HepG2 (cell line): Measurements from ENCODE around the gene KLF5. TPM values are rescaled to one million over a fixed set of nuclear protein-coding genes. Genes with fewer than 3 reads are reported as not detected.

Experiments
- ATF7-NPFF ChIP-seq: sonication (generic); formaldehyde crosslinking; IDR thresholded peaks from 2 replicates; pipeline ENCODE4 v1.8.1; 2023; ENCODE audit warnings: mild to moderate bottlenecking, low read depth, missing genetic modification reagents, moderate library complexity
- BCL6 ChIP-seq: IDR thresholded peaks from 2 replicates; pipeline ENCODE4 v1.6.1; 2016; ENCODE audit warnings: missing genetic modification reagents, missing compliant biosample characterization
- CREB1 ChIP-seq, 2 experiments: fragments of 450-650 bp in 1 of 2; IDR thresholded peaks; 2 replicates each; pipeline ENCODE4 v1.6.1; 2016 to 2017; ENCODE audit warnings: control low read depth in 1 of 2, mild to moderate bottlenecking in 1 of 2, missing compliant biosample characterization in 1 of 2, missing genetic modification characterization in 1 of 2
- ELF3 ChIP-seq: IDR thresholded peaks from 2 replicates; pipeline ENCODE4 v1.6.1; 2016; ENCODE audit warnings: missing genetic modification reagents, missing compliant biosample characterization
- FOXA3 ChIP-seq: IDR thresholded peaks from 2 replicates; pipeline ENCODE4 v1.6.1; 2016; ENCODE audit warnings: missing genetic modification reagents, missing compliant biosample characterization
- FOXP1 ChIP-seq, 2 experiments: fragments of 450-650 bp in 1 of 2; IDR thresholded peaks; 2 replicates each; pipeline ENCODE4 v1.6.1; 2017 to 2018; ENCODE audit warnings: antibody characterized with exemption in 1 of 2
- HNRNPK ChIP-seq: fragments of 200-400 bp; formaldehyde crosslinking; IDR thresholded peaks from 2 replicates; pipeline ENCODE4 v1.6.1; 2018; ENCODE audit warnings: low read length, low read depth, moderate library complexity, mild to moderate bottlenecking; ENCODE audit not compliant: poor library complexity, severe bottlenecking
- KLF12 ChIP-seq: sonication (generic); formaldehyde crosslinking; IDR thresholded peaks from 2 replicates; pipeline ENCODE4 v1.4.0; 2020; ENCODE audit warnings: missing genetic modification reagents, borderline replicate concordance
- LBX2 ChIP-seq: sonication (generic); formaldehyde crosslinking; IDR thresholded peaks from 2 replicates; pipeline ENCODE4 v1.5.0; 2020; ENCODE audit warnings: missing genetic modification reagents, mild to moderate bottlenecking, borderline replicate concordance
- NFE2L1 ChIP-seq: sonication (generic); formaldehyde crosslinking; IDR thresholded peaks from 2 replicates; pipeline ENCODE4 v1.4.0; 2020; ENCODE audit warnings: missing genetic modification reagents, mild to moderate bottlenecking, borderline replicate concordance
- NFKB2 ChIP-seq: sonication (generic); formaldehyde crosslinking; IDR thresholded peaks from 2 replicates; pipeline ENCODE4 v1.4.0; 2020; ENCODE audit warnings: missing genetic modification reagents, borderline replicate concordance
- NKX3-1 ChIP-seq: sonication (generic); formaldehyde crosslinking; IDR thresholded peaks from 2 replicates; pipeline ENCODE4 v1.5.0; 2020; ENCODE audit warnings: missing genetic modification reagents
- PITX1 ChIP-seq: sonication (generic); formaldehyde crosslinking; IDR thresholded peaks from 2 replicates; pipeline ENCODE4 v1.5.1; 2020; ENCODE audit warnings: mild to moderate bottlenecking, missing genetic modification reagents
- POGZ ChIP-seq: sonication (generic); formaldehyde crosslinking; IDR thresholded peaks from 2 replicates; pipeline ENCODE4 v1.4.0; 2020; ENCODE audit warnings: mild to moderate bottlenecking, missing genetic modification reagents
- RAD51 ChIP-seq: fragments of 450-650 bp; IDR thresholded peaks from 2 replicates; pipeline ENCODE4 v1.6.1; 2016; ENCODE audit warnings: borderline replicate concordance
- SRSF1 ChIP-seq: fragments of 200-400 bp; formaldehyde crosslinking; optimal IDR thresholded peaks from 2 replicates; pipeline ENCODE3; 2017; ENCODE audit warnings: mild to moderate bottlenecking, low read depth, low read length, moderate library complexity
- TERF1 ChIP-seq: sonication (generic); formaldehyde crosslinking; IDR thresholded peaks from 2 replicates; pipeline ENCODE4 v1.8.0; 2022; ENCODE audit warnings: mild to moderate bottlenecking, missing genetic modification reagents, moderate library complexity
- THYN1 ChIP-seq: sonication (generic); formaldehyde crosslinking; IDR thresholded peaks from 2 replicates; pipeline ENCODE4 v1.8.1; 2023; ENCODE audit warnings: low read depth, mild to moderate bottlenecking, moderate library complexity, missing genetic modification reagents, borderline replicate concordance
- ZFP82 ChIP-seq: sonication (generic); formaldehyde crosslinking; IDR thresholded peaks from 2 replicates; pipeline ENCODE4 v1.5.1; 2020; ENCODE audit warnings: mild to moderate bottlenecking, missing genetic modification reagents, borderline replicate concordance
- ZGPAT ChIP-seq: IDR thresholded peaks from 2 replicates; pipeline ENCODE4 v1.6.1; 2016; ENCODE audit warnings: mild to moderate bottlenecking
- ZNF331 ChIP-seq: sonication (generic); formaldehyde crosslinking; IDR thresholded peaks from 2 replicates; pipeline ENCODE4 v1.4.0; 2020; ENCODE audit warnings: missing genetic modification reagents
- ZNF441 ChIP-seq: sonication (generic); formaldehyde crosslinking; IDR thresholded peaks from 2 replicates; pipeline ENCODE4 v1.7.0; 2021; ENCODE audit warnings: missing genetic modification reagents, borderline replicate concordance
- ZNF563 ChIP-seq: sonication (generic); formaldehyde crosslinking; IDR thresholded peaks from 2 replicates; pipeline ENCODE4 v1.8.0; 2022; ENCODE audit warnings: mild to moderate bottlenecking, moderate library complexity, missing genetic modification reagents
- ZNF569 ChIP-seq: sonication (generic); formaldehyde crosslinking; IDR thresholded peaks from 2 replicates; pipeline ENCODE4 v1.5.0; 2020; ENCODE audit warnings: mild to moderate bottlenecking, missing genetic modification reagents, moderate library complexity, borderline replicate concordance
- polyA plus RNA-seq, 8 experiments: library from polyadenylated mRNA; depleted of rRNA in 3 of 8; stranded (reverse) in 7 of 8; unstranded in 1 of 8; fragments of >200 nt; fragmentation: Illumina TruSeq in 4 of 8; extraction: Trizol in 4 of 8; gene quantifications; 2 replicates each; pipeline versions ENCODE4 v1.2.1 to v1.2.3, GENCODE V29; 2011 to 2016; ENCODE audit warnings: low read depth in 4 of 8, missing spikeins in 1 of 8, mixed read lengths in 1 of 8; ENCODE audit not compliant: insufficient read depth in 1 of 8
- total RNA-seq, 5 experiments: library from RNA; depleted of rRNA; stranded (reverse); fragments of >200 nt; fragmentation: Illumina TruSeq; extraction: Trizol; gene quantifications; 2 replicates each; pipeline ENCODE4 v1.2.3, GENCODE V29; 2016; ENCODE audit warnings: low read depth in 1 of 5
- TF ChIP-seq, protein P1 (sequence below): sonication (generic); formaldehyde crosslinking; IDR thresholded peaks from 2 replicates; pipeline ENCODE4 v1.4.0; 2020; ENCODE audit warnings: mild to moderate bottlenecking, missing genetic modification reagents
- TF ChIP-seq, protein P2 (sequence below): IDR thresholded peaks from 2 replicates; pipeline ENCODE4 v1.6.1; 2016; ENCODE audit warnings: low read depth

KLF5 gene
- total and polyA plus RNA-seq, 2 of the 13 experiments (the other 11 are each of a cell fraction or from before 2014, with no cell fraction given): 1.7 to 9.2 TPM

GRCh38 chr13:73090116-73090822 lies 31.5 kb downstream of the KLF5 start (continued):
- TF ChIP-seq, protein P1, sequence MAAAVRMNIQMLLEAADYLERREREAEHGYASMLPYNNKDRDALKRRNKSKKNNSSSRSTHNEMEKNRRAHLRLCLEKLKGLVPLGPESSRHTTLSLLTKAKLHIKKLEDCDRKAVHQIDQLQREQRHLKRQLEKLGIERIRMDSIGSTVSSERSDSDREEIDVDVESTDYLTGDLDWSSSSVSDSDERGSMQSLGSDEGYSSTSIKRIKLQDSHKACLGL (CRISPR knock-in tag): no peak
- no peak for TF ChIP-seq NKX3-1
- TF ChIP-seq NFKB2 (CRISPR knock-in tag): no peak
- TF ChIP-seq ZGPAT (CRISPR knock-in tag): peak; percentile 84
- peak; percentile 84 for TF ChIP-seq CREB1 (IDR thresholded peaks at IDR 0.05)
- peak; percentile 78 for TF ChIP-seq CREB1 (CRISPR knock-in tag; IDR thresholded peaks at IDR 0.05)
- TF ChIP-seq POGZ (CRISPR knock-in tag): peak; percentile 85
- no peak for TF ChIP-seq NFE2L1 (CRISPR knock-in tag)
- no peak for TF ChIP-seq ZFP82 (CRISPR knock-in tag)
- peak; percentile 36; the same call in 1 of the 2 replicates for TF ChIP-seq ZNF331 (CRISPR knock-in tag)
- TF ChIP-seq HNRNPK: no peak
- TF ChIP-seq ELF3: peak; percentile 88
- TF ChIP-seq ATF7-NPFF (CRISPR knock-in tag): no peak
- TF ChIP-seq BCL6 (CRISPR knock-in tag): peak; percentile 40
- no peak for TF ChIP-seq THYN1
- no peak for TF ChIP-seq ZNF569
- no peak for TF ChIP-seq PITX1 (CRISPR knock-in tag)
- TF ChIP-seq SRSF1: no peak
- TF ChIP-seq TERF1: no peak
- TF ChIP-seq FOXA3 (CRISPR knock-in tag): peak; percentile 68
- no peak for TF ChIP-seq KLF12 (CRISPR knock-in tag)
- no peak for TF ChIP-seq LBX2 (CRISPR knock-in tag)
- TF ChIP-seq, protein P2, sequence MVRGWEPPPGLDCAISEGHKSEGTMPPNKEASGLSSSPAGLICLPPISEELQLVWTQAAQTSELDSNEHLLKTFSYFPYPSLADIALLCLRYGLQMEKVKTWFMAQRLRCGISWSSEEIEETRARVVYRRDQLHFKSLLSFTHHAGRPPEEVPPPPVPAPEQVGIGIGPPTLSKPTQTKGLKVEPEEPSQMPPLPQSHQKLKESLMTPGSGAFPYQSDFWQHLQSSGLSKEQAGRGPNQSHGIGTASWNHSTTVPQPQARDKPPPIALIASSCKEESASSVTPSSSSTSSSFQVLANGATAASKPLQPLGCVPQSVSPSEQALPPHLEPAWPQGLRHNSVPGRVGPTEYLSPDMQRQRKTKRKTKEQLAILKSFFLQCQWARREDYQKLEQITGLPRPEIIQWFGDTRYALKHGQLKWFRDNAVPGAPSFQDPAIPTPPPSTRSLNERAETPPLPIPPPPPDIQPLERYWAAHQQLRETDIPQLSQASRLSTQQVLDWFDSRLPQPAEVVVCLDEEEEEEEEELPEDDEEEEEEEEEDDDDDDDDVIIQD (CRISPR knock-in tag): peak; percentile 94
- no peak for TF ChIP-seq FOXP1 (IDR thresholded peaks at IDR 0.05)
- TF ChIP-seq FOXP1 (CRISPR knock-in tag; IDR thresholded peaks at IDR 0.05): peak; percentile 62
- no peak for TF ChIP-seq ZNF563 (CRISPR knock-in tag)
- TF ChIP-seq ZNF441 (CRISPR knock-in tag): no peak
- TF ChIP-seq RAD51: no peak
